HPDE6-E6E7 (cell line): ENCODE measurements around the gene ANO8.
"Not testable (repeated sequence)": the region's sequence is repeated elsewhere in the genome, so short reads cannot be mapped to it uniquely, and the experiment has no call there.

ENCODE experiments used
- DNase-seq: peaks from one replicate; pipeline ENCODE4 v3.0.0; 2011; ENCODE audit warnings: missing footprints; ENCODE audit errors: extremely low spot score

ANO8 gene

GRCh38 chr19:17311455-17312188, 23.0 kb downstream of the ANO8 start:
- DNase-seq: no peak

- DNase-seq: no peak
Observed at GRCh38 chr19:17309965-17310461, 24.6 kb downstream of the ANO8 start.

- peak; percentile 99 for DNase-seq
Observed at GRCh38 chr19:17309198-17309964, 25.3 kb downstream of the ANO8 start, which contains the start of gene DDA1. TSS of gene DDA1 (plus strand) at chr19:17309563. CDS start at chr19:17309655, 92 bp downstream.

GRCh38 chr19:17307876-17308377, 26.7 kb downstream of the ANO8 start:
- DNase-seq: no peak

GRCh38 chr19:17306285-17306714, 28.4 kb downstream of the ANO8 start:
- no peak for DNase-seq

GRCh38 chr19:17305517-17306284, 29.0 kb downstream of the ANO8 start, which contains the start of gene MRPL34:
TSS of gene MRPL34 (plus strand) at chr19:17305872. CDS start at chr19:17305893, 21 bp downstream.
- peak; percentile 86 for DNase-seq

GRCh38 chr19:17305216-17305516, 29.5 kb downstream of the ANO8 start:
- no peak for DNase-seq

GRCh38 chr19:17304386-17305215, 30.1 kb downstream of the ANO8 start:
- no peak for DNase-seq

GRCh38 chr19:17303940-17304267, 30.8 kb downstream of the ANO8 start:
- DNase-seq: no peak

GRCh38 chr19:17303167-17303939, 31.3 kb downstream of the ANO8 start, which contains the start of gene ABHD8:
TSS of gene ABHD8 (minus strand) at chr19:17303425. CDS start at chr19:17301616, 1,809 bp downstream.
- DNase-seq: peak; percentile 89

- no peak for DNase-seq
Observed at GRCh38 chr19:17302391-17303166, 32.1 kb downstream of the ANO8 start.

GRCh38 chr19:17300992-17301619, 33.5 kb downstream of the ANO8 start:
- DNase-seq: no peak

GRCh38 chr19:17296976-17297375, 37.7 kb downstream of the ANO8 start:
- no peak for DNase-seq

GRCh38 chr19:17296273-17296672, 38.4 kb downstream of the ANO8 start:
- peak; percentile 76 for DNase-seq

GRCh38 chr19:17295551-17295950, 39.1 kb downstream of the ANO8 start:
- DNase-seq: not testable (repeated sequence)

GRCh38 chr19:17294051-17294891, 40.4 kb downstream of the ANO8 start:
- no peak for DNase-seq

GRCh38 chr19:17293605-17294004, 41.0 kb downstream of the ANO8 start:
- DNase-seq: no peak
